Measurements from ENCODE around the gene PHF21A.
"Not testable (repeated sequence)": the region's sequence is repeated elsewhere in the genome, so short reads cannot be mapped to it uniquely, and the experiment has no call there.

PHF21A gene

GRCh38 chr11:46020084-46020599, 101.1 kb downstream of the PHF21A start:
- TF ChIP-seq CTCF (IDR thresholded peaks at IDR 0.05; ENCODE audit: low read depth, low read length): no peak
- DNase-seq (ENCODE audit: extremely low read depth, low read depth): no peak

- no peak for DNase-seq (ENCODE audit: extremely low read depth, low read depth)
- TF ChIP-seq CTCF (IDR thresholded peaks at IDR 0.05; ENCODE audit: low read depth, low read length): no peak
Observed at GRCh38 chr11:46018651-46019050, 102.6 kb downstream of the PHF21A start.

GRCh38 chr11:46017341-46017740, 103.9 kb downstream of the PHF21A start:
- DNase-seq (ENCODE audit: extremely low read depth, low read depth): no peak
- no peak for TF ChIP-seq CTCF (IDR thresholded peaks at IDR 0.05; ENCODE audit: low read depth, low read length)

GRCh38 chr11:46015941-46016340, 105.3 kb downstream of the PHF21A start:
- DNase-seq (ENCODE audit: extremely low read depth, low read depth): no peak
- TF ChIP-seq CTCF (IDR thresholded peaks at IDR 0.05; ENCODE audit: low read depth, low read length): no peak

- DNase-seq (ENCODE audit: extremely low read depth, low read depth): not testable (repeated sequence)
Observed at GRCh38 chr11:46014168-46014567, 107.1 kb downstream of the PHF21A start.

GRCh38 chr11:46012185-46012584, 109.1 kb downstream of the PHF21A start:
- no peak for TF ChIP-seq CTCF (IDR thresholded peaks at IDR 0.05; ENCODE audit: low read depth, low read length)
- no peak for DNase-seq (ENCODE audit: extremely low read depth, low read depth)

GRCh38 chr11:46010100-46010499, 111.2 kb downstream of the PHF21A start:
- DNase-seq (ENCODE audit: extremely low read depth, low read depth): no peak
- TF ChIP-seq CTCF (IDR thresholded peaks at IDR 0.05; ENCODE audit: low read depth, low read length): no peak

- DNase-seq (ENCODE audit: extremely low read depth, low read depth): no peak
- TF ChIP-seq CTCF (IDR thresholded peaks at IDR 0.05; ENCODE audit: low read depth, low read length): no peak
Observed at GRCh38 chr11:46009647-46010046, 111.6 kb downstream of the PHF21A start.

Measured in AG09319 (cell line).